ENCODE data around the gene SNAPIN.
"Not testable (repeated sequence)": the region's sequence is repeated elsewhere in the genome, so short reads cannot be mapped to it uniquely, and the experiment has no call there.

The SNAPIN gene

GRCh38 chr1:153647346-153647714 lies 11.2 kb upstream of the SNAPIN start:
- no peak for DNase-seq (ENCODE audit: low read depth)

- DNase-seq (ENCODE audit: low read depth), result no peak
Observed at GRCh38 chr1:153648000-153648643, 10.4 kb upstream of the SNAPIN start.

- DNase-seq (ENCODE audit: low read depth), result no peak
Observed at GRCh38 chr1:153649137-153649862, 9.2 kb upstream of the SNAPIN start.

GRCh38 chr1:153649863-153650235 lies 8.7 kb upstream of the SNAPIN start:
- DNase-seq (ENCODE audit: low read depth), result no peak

- DNase-seq (ENCODE audit: low read depth), result no peak
Observed at GRCh38 chr1:153651771-153652170, 6.7 kb upstream of the SNAPIN start.

- peak; percentile 80 for DNase-seq (ENCODE audit: low read depth)
Observed at GRCh38 chr1:153652805-153653500, 5.5 kb upstream of the SNAPIN start.

- no peak for DNase-seq (ENCODE audit: low read depth)
Observed at GRCh38 chr1:153655333-153655732, 3.2 kb upstream of the SNAPIN start.

- DNase-seq (ENCODE audit: low read depth), result no peak
Observed at GRCh38 chr1:153659175-153659534, 652 bp downstream of the SNAPIN start.

GRCh38 chr1:153659656-153660055 lies 1.2 kb downstream of the SNAPIN start:
- no peak for DNase-seq (ENCODE audit: low read depth)

GRCh38 chr1:153661111-153661708 lies 2.7 kb downstream of the SNAPIN start:
- DNase-seq (ENCODE audit: low read depth), result no peak

GRCh38 chr1:153662269-153662668 lies 3.8 kb downstream of the SNAPIN start:
- no peak for DNase-seq (ENCODE audit: low read depth)

GRCh38 chr1:153663211-153663610 lies 4.7 kb downstream of the SNAPIN start:
- peak; percentile 71 for DNase-seq (ENCODE audit: low read depth)

GRCh38 chr1:153667439-153667838 lies 8.9 kb downstream of the SNAPIN start:
- DNase-seq (ENCODE audit: low read depth), result no peak

GRCh38 chr1:153668672-153669071 lies 10.2 kb downstream of the SNAPIN start:
- DNase-seq (ENCODE audit: low read depth), result not testable (repeated sequence)

GRCh38 chr1:153669606-153670005 lies 11.1 kb downstream of the SNAPIN start:
- no peak for DNase-seq (ENCODE audit: low read depth)

- DNase-seq (ENCODE audit: low read depth), result peak; percentile 33
Observed at GRCh38 chr1:153670257-153670858, 11.9 kb downstream of the SNAPIN start.

GRCh38 chr1:153670859-153671627 lies 12.5 kb downstream of the SNAPIN start, which contains the start of gene ILF2:
Gene ILF2, minus strand, starts transcription at chr1:153670993. Its CDS starts 71 bp downstream, at chr1:153670922.
- peak; percentile 100 for DNase-seq (ENCODE audit: low read depth)

GRCh38 chr1:153671628-153672353 lies 13.3 kb downstream of the SNAPIN start:
- DNase-seq (ENCODE audit: low read depth), result peak; percentile 85

GRCh38 chr1:153673511-153673910 lies 15.0 kb downstream of the SNAPIN start:
- no peak for DNase-seq (ENCODE audit: low read depth)

- peak; percentile 61 for DNase-seq (ENCODE audit: low read depth)
Observed at GRCh38 chr1:153677718-153678518, 19.4 kb downstream of the SNAPIN start.
